Ramos (cell line): Measurements from ENCODE around the gene MATCAP1.

Source experiments
- in situ Hi-C: fragments of 300-500 bp; cut with MboI; formaldehyde crosslinking; loops from one replicate; pipeline ENCODE4 v1.14.3; 2022; ENCODE audit warnings: low sequenced_read_pairs; ENCODE audit not compliant: unreplicated experiment

Gene MATCAP1

GRCh38 chr16:67174706-67175231 lies 9.0 kb downstream of the MATCAP1 start:
- in situ Hi-C loops = no loop called here

GRCh38 chr16:67173808-67174705 lies 9.7 kb downstream of the MATCAP1 start:
- in situ Hi-C loops = no loop called here

DNA sequence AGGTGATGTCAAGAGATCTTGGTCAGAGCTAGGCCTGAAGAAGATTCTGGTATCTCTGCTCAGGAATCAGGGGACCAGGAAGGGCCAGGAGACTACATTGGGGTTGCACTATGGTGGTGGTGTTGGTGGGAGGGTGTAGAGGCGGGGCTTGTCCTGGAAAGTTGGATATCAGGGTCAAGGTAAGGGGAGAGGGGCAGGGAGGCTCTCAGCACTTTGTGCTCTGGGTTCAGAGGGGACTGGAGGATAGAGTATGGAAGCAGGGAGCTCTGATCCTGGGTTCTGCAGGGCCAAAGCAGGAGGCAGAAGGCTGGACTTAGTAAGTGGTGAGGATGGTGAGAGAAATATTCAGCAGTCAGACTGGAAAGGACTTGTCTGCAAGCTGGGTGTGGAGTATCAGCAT lies 10.4 kb downstream of the MATCAP1 start:
- in situ Hi-C loops = no loop called here

- in situ Hi-C loops = no loop called here
Observed at GRCh38 chr16:67170949-67171649, 12.7 kb downstream of the MATCAP1 start.

DNA sequence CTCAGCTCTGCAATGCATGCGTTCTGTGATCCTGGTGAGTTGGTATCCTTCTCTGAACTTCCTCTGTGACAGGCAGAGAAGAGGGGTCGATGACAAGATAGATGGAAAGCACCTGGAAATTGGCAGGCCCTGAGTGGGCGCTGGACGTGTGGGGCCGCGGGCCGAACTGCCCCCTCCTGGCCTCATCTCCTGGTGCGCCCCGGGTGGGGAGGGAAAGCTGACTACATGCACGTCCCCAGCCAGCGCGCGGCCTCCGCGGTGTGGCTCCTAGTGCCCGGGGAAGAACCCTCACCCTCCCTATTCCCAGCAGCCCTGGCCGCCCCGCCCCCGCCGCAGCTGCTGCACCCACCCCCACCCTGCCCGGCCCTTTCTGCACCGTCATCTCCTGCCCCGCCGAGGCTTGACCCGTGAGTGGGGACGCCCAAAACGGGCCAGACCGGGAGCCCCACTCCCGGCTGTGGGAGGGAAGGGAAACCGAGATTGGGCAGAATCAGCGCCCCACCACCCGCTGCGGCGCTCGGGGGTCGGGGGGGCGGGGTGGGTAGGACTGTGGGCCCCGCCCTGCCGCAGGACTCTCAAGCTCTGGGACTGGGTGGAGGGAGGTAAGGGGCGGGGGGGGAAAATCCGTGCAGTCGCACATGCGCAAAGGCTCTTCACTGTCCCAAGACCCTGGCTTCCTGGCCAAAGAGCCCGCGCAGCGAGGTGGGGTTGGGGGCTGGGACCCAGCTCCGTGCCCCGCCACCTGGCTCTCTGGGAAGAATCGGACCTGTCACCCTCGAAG lies 13.4 kb downstream of the MATCAP1 start, which contains the start of gene NOL3:
Gene NOL3 (plus strand): TSS at position 371 of the 781 bp plus-strand sequence.
- in situ Hi-C loops = no loop called here

DNA sequence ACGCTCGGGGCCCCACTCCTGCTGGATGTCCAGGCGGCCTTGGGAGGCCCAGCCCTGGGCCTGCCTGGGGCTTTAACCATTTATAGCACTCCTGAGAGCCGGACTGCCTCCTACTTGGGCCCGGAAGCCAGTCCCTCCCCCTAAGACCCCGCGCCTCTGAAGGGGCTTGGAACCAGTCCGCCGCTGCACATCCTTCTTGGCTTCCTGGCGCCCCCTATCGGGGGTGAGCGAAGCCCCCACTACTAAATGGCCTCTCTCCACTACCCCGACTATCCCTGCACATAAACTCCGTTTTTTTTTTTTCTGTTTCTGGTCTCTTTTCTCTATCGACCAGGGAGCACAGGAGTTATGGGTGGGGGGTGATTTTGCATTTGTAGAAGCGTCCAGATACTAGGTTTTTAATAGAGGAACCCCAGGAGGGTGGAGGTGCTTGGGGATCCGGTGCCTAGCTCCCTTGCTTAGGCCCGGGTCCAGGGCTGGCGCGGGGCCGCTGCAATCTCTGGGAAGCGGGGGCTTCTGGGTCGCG lies 14.1 kb downstream of the MATCAP1 start:
- in situ Hi-C loops = no loop called here

DNA sequence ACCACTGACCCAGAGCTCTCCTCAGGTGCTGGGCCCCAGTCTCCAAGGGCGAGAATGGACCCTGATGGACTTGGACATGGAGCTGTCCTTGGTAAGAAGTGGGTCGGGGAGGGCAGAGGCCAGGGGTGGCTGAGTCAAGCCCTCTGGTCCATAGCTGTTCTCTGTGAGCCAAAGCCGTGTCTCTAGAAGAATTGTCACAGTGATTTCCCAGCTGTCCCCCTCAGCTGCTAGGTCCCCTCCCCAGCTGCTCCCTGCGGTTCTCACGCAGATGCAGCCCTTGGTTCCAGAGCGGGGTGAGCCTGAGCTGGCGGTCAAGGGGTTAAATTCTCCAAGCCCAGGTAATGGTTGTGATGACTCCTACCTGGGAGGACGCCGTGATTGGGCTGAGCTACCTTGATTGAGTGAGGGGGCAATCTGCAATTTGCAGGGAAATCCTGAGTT lies 14.7 kb downstream of the MATCAP1 start:
- in situ Hi-C loops = no loop called here

- in situ Hi-C loops = no loop called here
Observed at GRCh38 chr16:67167588-67167987, 16.2 kb downstream of the MATCAP1 start.

DNA sequence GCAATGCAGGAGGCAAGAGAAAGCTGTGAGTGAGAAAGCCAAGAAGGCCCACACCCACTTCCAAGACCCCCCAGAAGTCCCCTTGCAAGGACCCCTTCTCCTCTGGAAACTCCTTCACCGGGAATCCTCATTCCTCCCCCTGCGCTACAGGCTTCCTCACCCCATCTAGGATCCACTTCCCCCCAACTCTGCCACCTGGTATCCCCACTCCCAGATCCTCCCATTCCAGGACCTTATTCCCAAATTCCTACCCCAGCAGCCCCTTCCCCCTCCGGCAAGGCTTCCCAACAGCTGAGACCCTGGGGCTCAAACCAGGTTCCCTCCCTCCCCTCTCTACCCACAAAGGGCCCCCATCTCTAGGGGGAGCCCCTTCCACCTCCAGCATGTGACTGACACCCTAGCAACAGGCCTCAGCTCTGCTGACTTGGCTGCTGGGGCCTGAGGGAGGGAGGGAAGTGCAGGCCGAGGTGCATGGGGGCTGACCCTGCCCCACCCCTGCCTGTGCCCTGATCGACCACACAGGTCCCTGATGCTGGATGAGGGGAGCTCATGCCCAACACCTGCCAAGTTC lies 17.1 kb downstream of the MATCAP1 start:
- in situ Hi-C loops = no loop called here

- in situ Hi-C loops = no loop called here
Observed at GRCh38 chr16:67166110-67166547, 17.6 kb downstream of the MATCAP1 start.

DNA sequence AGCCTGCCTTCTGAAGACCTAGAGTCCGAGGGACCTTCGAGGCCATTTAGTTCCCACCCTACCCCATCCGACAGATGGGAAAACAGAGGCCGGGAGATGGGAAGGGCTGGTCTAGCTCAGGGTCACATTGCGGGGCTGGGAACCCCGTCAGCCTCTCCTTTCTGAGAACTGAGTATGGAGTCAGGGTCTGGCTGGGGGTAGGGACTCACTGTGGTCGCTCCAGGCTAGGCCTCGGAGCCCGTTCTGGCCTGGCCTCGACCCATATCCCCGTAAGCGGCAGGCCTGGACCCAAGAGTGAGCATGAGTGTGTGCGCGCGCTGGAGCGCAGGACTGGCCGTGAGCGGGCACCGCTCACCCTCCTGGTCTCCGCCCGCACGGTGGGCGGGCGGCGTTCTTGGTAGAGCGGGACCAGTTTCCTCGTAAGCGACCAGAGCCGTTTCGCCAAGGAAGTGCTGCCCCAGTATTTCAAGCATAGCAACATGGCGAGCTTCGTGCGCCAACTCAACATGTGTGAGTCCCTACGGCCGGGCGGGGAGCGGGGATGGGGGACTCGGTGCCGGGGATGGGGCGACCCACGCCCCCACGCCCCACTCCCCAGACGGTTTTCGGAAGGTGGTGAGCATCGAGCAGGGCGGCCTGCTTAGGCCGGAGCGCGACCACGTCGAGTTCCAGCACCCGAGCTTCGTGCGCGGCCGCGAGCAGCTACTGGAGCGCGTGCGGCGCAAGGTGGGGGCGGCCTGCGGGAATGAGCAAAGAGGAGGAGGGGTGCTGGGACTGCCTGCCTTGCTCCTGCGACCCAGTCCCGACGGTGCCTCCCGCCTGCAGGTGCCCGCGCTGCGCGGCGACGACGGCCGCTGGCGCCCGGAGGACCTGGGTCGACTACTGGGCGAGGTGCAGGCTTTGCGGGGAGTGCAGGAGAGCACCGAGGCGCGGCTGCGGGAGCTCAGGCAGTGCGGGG lies 18.4 kb downstream of the MATCAP1 start:
- in situ Hi-C loops = no loop called here

DNA sequence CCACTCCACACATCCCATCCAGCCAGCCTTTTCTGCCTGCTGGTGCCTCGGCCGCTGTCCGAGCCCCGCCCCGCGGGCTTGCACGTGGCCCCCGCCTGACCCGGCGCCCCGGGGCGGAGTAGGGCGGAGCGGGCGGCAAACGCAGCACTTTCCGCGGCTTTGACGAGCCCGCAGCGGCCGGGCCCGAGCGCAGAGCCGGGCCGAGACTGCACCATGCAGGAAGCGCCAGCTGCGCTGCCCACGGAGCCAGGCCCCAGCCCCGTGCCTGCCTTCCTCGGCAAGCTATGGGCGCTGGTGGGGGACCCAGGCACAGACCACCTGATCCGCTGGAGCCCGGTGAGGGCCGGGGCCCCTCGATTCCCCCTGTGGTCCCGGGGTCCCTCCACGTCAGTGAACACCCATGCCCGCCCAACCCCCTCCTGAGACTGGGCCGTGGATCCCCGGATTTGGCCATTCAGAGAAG lies 19.1 kb downstream of the MATCAP1 start, which contains the start of gene HSF4:
Gene HSF4 (plus strand): TSS at position 147 of the 463 bp plus-strand sequence. CDS start 67 bp downstream, at position 214.
- in situ Hi-C loops = no loop called here

DNA sequence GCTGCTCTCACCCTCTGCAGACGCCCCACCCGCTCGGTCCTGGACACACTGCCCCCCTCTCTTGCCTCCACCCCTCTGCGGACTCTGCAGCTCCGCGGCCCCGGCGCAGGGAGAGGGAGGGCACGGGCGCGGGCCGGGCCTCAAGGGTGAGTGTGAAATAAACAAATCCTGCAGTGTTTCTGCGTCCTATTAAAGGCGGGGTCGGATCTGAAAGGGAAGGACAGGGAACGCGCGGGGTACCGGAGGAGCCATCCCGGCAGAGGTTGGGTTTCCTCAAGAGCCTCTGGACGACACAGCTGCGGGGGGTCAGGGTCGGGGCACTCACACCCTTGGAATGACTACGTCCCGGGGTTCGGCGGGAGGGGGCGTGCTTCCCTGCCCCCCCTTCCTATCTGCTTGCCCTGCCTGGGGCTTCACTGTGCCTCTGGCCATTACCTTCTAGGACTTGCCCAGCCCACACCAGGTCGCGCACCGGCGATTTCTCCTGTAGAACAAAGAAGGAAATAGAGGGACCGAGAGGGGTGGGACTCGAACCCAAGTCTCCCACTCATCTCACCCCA lies 19.7 kb downstream of the MATCAP1 start:
- in situ Hi-C loops = no loop called here

GRCh38 chr16:67163164-67163998 lies 20.4 kb downstream of the MATCAP1 start:
- in situ Hi-C loops = no loop called here

DNA sequence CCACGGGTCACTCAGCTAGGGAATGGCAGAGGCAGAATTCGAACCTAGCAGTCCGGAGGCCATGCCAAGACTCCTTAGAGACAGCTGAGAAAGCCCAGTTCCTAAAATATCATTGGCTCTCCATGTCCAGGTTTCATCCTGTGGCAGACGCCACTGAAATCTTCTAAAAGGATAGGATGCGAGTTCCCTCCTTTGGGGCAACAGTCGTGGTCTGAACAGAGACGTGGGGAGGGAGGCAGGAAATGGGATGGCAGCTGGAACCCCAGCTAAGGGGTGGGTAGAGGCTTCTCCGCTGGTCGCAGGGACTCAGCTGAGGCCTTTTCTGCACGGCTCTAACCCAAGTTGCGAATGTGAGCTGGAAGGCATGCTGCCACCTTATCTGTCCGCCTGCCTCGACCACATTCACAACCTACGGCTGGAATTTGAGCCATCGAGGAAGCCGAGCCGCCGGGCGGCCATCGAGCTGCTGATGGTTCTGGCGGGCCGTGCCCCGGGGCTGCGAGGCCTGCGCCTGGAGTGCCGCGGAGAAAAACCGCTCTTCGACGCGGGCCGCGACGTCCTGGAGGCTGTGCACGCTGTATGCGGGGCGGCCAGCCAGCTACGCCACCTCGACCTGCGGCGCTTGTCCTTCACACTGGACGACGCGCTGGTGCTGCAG lies 21.1 kb downstream of the MATCAP1 start:
- in situ Hi-C loops = no loop called here

DNA sequence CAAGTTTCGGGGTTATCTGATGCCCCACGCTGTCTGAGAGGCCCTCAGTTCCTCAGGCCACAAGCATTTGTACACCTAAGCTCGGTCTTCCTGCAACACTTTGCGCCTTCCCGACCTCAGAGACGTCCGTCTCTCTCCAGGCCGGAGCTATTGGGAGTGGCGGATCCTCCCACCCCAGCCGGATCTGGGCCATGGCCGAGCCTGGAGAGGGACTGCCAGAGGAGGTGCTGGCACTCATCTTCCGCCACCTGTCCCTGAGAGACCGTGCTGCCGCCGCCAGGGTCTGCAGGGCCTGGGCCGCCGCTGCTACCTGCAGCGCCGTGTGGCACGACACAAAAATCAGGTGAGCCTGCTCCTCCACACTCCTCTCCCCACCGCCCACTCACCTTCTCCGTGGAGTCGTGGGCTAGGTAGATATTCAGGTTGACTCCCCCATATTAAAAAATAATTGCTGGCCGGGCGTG lies 22.1 kb downstream of the MATCAP1 start:
- in situ Hi-C loops = no loop called here
